ENCODE data around the gene AOPEP.

The AOPEP gene

GRCh38 chr9:94985649-94986048 is 259.1 kb downstream of the AOPEP start:
- no peak for ATAC-seq
- Mint-ChIP-seq H3K9me3 (no peaks in the 10 kb centered on the region), H3K27ac (no peak overlapping the region), H3K4me1 (no peaks in the 10 kb centered on the region), H3K27me3 (no peaks in the 10 kb centered on the region), H3K4me3 (no peak overlapping the region), H3K36me3 (peaks cover 33% of the 10 kb centered on the region)

- H3K27me3 Mint-ChIP-seq: no peaks in the 10 kb centered on the region
- no peaks in the 10 kb centered on the region for H3K4me1 Mint-ChIP-seq
- H3K36me3 Mint-ChIP-seq: peaks cover 36% of the 10 kb centered on the region
- no peak for ATAC-seq
- H3K9me3 Mint-ChIP-seq: no peaks in the 10 kb centered on the region
- no peak overlapping the region for H3K4me3 Mint-ChIP-seq
- no peak overlapping the region for H3K27ac Mint-ChIP-seq
Measured at GRCh38 chr9:94987731-94988130, 261.2 kb downstream of the AOPEP start.

- Mint-ChIP-seq H3K9me3 (no peaks in the 10 kb centered on the region), H3K36me3 (peaks cover 39% of the 10 kb centered on the region), H3K4me1 (no peaks in the 10 kb centered on the region), H3K27me3 (no peaks in the 10 kb centered on the region), H3K27ac (no peak overlapping the region), H3K4me3 (no peak overlapping the region)
- ATAC-seq: no peak
Measured at GRCh38 chr9:94990897-94991561, 264.5 kb downstream of the AOPEP start.

- ATAC-seq: no peak
- Mint-ChIP-seq H3K4me1 (no peaks in the 10 kb centered on the region), H3K4me3 (no peak overlapping the region), H3K36me3 (peaks cover 39% of the 10 kb centered on the region), H3K27me3 (no peaks in the 10 kb centered on the region), H3K27ac (no peak overlapping the region), H3K9me3 (no peaks in the 10 kb centered on the region)
Measured at GRCh38 chr9:94991961-94992907, 265.7 kb downstream of the AOPEP start.

- Mint-ChIP-seq H3K36me3 (peaks cover 34% of the 10 kb centered on the region), H3K27ac (no peak overlapping the region), H3K9me3 (no peaks in the 10 kb centered on the region), H3K27me3 (no peaks in the 10 kb centered on the region), H3K4me1 (no peaks in the 10 kb centered on the region), H3K4me3 (no peak overlapping the region)
- no peak for ATAC-seq
Measured at GRCh38 chr9:94993160-94993820, 266.8 kb downstream of the AOPEP start.

- peaks cover 3% of the 10 kb centered on the region for H3K27me3 Mint-ChIP-seq
- ATAC-seq: no peak
- no peak overlapping the region for H3K27ac Mint-ChIP-seq
- H3K9me3 Mint-ChIP-seq: no peaks in the 10 kb centered on the region
- H3K36me3 Mint-ChIP-seq: peaks cover 31% of the 10 kb centered on the region
- H3K4me3 Mint-ChIP-seq: no peak overlapping the region
- H3K4me1 Mint-ChIP-seq: no peaks in the 10 kb centered on the region
Measured at GRCh38 chr9:94993821-94994165, 267.3 kb downstream of the AOPEP start.

- peaks cover 24% of the 10 kb centered on the region for H3K36me3 Mint-ChIP-seq
- H3K27ac Mint-ChIP-seq: no peak overlapping the region
- no peak for ATAC-seq
- no peak overlapping the region for H3K4me3 Mint-ChIP-seq
- no peaks in the 10 kb centered on the region for H3K9me3 Mint-ChIP-seq
- no peaks in the 10 kb centered on the region for H3K4me1 Mint-ChIP-seq
- H3K27me3 Mint-ChIP-seq: peaks cover 11% of the 10 kb centered on the region
Measured at GRCh38 chr9:94995048-94995693, 268.7 kb downstream of the AOPEP start.

- ATAC-seq: no peak
- Mint-ChIP-seq H3K36me3 (peaks cover 28% of the 10 kb centered on the region), H3K27me3 (peaks cover 23% of the 10 kb centered on the region), H3K27ac (no peak overlapping the region), H3K4me3 (no peak overlapping the region), H3K9me3 (no peaks in the 10 kb centered on the region), H3K4me1 (no peaks in the 10 kb centered on the region)
Measured at GRCh38 chr9:94996641-94997040, 270.1 kb downstream of the AOPEP start.

GRCh38 chr9:94997727-94998126 is 271.2 kb downstream of the AOPEP start:
- no peak for ATAC-seq
- Mint-ChIP-seq H3K36me3 (peaks cover 17% of the 10 kb centered on the region), H3K4me3 (no peak overlapping the region), H3K9me3 (no peaks in the 10 kb centered on the region), H3K27ac (no peak overlapping the region), H3K27me3 (peaks cover 29% of the 10 kb centered on the region), H3K4me1 (no peaks in the 10 kb centered on the region)

- H3K4me1 Mint-ChIP-seq: peaks cover 6% of the 10 kb centered on the region
- H3K27ac Mint-ChIP-seq: no peak overlapping the region
- H3K4me3 Mint-ChIP-seq: no peak overlapping the region
- H3K27me3 Mint-ChIP-seq: peaks cover 36% of the 10 kb centered on the region
- H3K36me3 Mint-ChIP-seq: peaks cover 4% of the 10 kb centered on the region
- ATAC-seq: no peak
- no peaks in the 10 kb centered on the region for H3K9me3 Mint-ChIP-seq
Measured at GRCh38 chr9:94999832-95000231, 273.3 kb downstream of the AOPEP start.

GRCh38 chr9:95000821-95001220 is 274.3 kb downstream of the AOPEP start:
- no peak overlapping the region for H3K27ac Mint-ChIP-seq
- H3K36me3 Mint-ChIP-seq: peaks cover 4% of the 10 kb centered on the region
- no peaks in the 10 kb centered on the region for H3K9me3 Mint-ChIP-seq
- ATAC-seq: no peak
- peaks cover 36% of the 10 kb centered on the region for H3K27me3 Mint-ChIP-seq
- no peak overlapping the region for H3K4me3 Mint-ChIP-seq
- peaks cover 6% of the 10 kb centered on the region for H3K4me1 Mint-ChIP-seq

- H3K9me3 Mint-ChIP-seq: no peaks in the 10 kb centered on the region
- H3K4me3 Mint-ChIP-seq: no peak overlapping the region
- peaks cover 36% of the 10 kb centered on the region for H3K27me3 Mint-ChIP-seq
- ATAC-seq: no peak
- peaks cover 9% of the 10 kb centered on the region for H3K36me3 Mint-ChIP-seq
- H3K4me1 Mint-ChIP-seq: peaks cover 6% of the 10 kb centered on the region
- H3K27ac Mint-ChIP-seq: no peak overlapping the region
Measured at GRCh38 chr9:95001720-95002119, 275.2 kb downstream of the AOPEP start.

- no peak for ATAC-seq
- H3K27me3 Mint-ChIP-seq: peaks cover 32% of the 10 kb centered on the region
- H3K9me3 Mint-ChIP-seq: no peaks in the 10 kb centered on the region
- H3K36me3 Mint-ChIP-seq: peaks cover 9% of the 10 kb centered on the region
- H3K27ac Mint-ChIP-seq: no peak overlapping the region
- H3K4me3 Mint-ChIP-seq: peak overlapping the region; percentile 52
- peaks cover 6% of the 10 kb centered on the region for H3K4me1 Mint-ChIP-seq
Measured at GRCh38 chr9:95003689-95004410, 277.4 kb downstream of the AOPEP start.

- H3K36me3 Mint-ChIP-seq: peaks cover 9% of the 10 kb centered on the region
- no peak overlapping the region for H3K27ac Mint-ChIP-seq
- peak overlapping the region; percentile 52 for H3K4me3 Mint-ChIP-seq
- H3K9me3 Mint-ChIP-seq: no peaks in the 10 kb centered on the region
- H3K27me3 Mint-ChIP-seq: peaks cover 25% of the 10 kb centered on the region
- ATAC-seq: peak; percentile 67
- peaks cover 6% of the 10 kb centered on the region for H3K4me1 Mint-ChIP-seq
Measured at GRCh38 chr9:95004411-95005277, 278.1 kb downstream of the AOPEP start.
